Dermis microvascular lymphatic vessel endothelial cell (primary cell): ENCODE data around the gene NR6A1. TPM values are rescaled to one million over a fixed set of nuclear protein-coding genes. Genes with fewer than 3 reads are reported as not detected.

Experiments used
- DNase-seq, 2 donors: peaks; one replicate each; pipeline versions ENCODE4 v3.0.0 to v3.0.0-alpha.2; 2010; ENCODE audit warnings: low read depth in 2 of 2
- total RNA-seq: library from RNA; depleted of rRNA; stranded (reverse); fragments of >200 nt; gene quantifications from 2 replicates; pipeline ENCODE4 v1.2.1, GENCODE V29; 2014

NR6A1 gene
- 0.77 and 1.4 TPM in 2 replicates for total RNA-seq

GRCh38 chr9:124771021-124771866 is at the start of gene NR6A1:
TSS of gene NR6A1 (minus strand) at chr9:124771311.
- peak; percentile 93 to 96 for DNase-seq

- DNase-seq: peak; percentile 40 to 67
Observed at GRCh38 chr9:124818431-124819281, 47.5 kb upstream of the NR6A1 start.

- no peak for DNase-seq
Observed at GRCh38 chr9:124815601-124816000, 44.5 kb upstream of the NR6A1 start.

- no peak for DNase-seq
Observed at GRCh38 chr9:124814164-124814535, 43.0 kb upstream of the NR6A1 start.

GRCh38 chr9:124813501-124814163 is 42.5 kb upstream of the NR6A1 start:
- no peak for DNase-seq

- no peak for DNase-seq
Observed at GRCh38 chr9:124813041-124813440, 41.9 kb upstream of the NR6A1 start.

- DNase-seq: peak in 1 of 2 donors; percentile 47
Observed at GRCh38 chr9:124812441-124812876, 41.3 kb upstream of the NR6A1 start.

GRCh38 chr9:124810663-124811355 is 39.7 kb upstream of the NR6A1 start:
- DNase-seq: peak in 1 of 2 donors; percentile 40

- DNase-seq: no peak
Observed at GRCh38 chr9:124809741-124810500, 38.8 kb upstream of the NR6A1 start.

GRCh38 chr9:124809211-124809610 is 38.1 kb upstream of the NR6A1 start:
- DNase-seq: no peak

GRCh38 chr9:124808246-124808956 is 37.3 kb upstream of the NR6A1 start:
- DNase-seq: no peak

- no peak for DNase-seq
Observed at GRCh38 chr9:124805186-124805585, 34.1 kb upstream of the NR6A1 start.

- DNase-seq: no peak
Observed at GRCh38 chr9:124803911-124804310, 32.8 kb upstream of the NR6A1 start.

GRCh38 chr9:124802426-124802825 is 31.3 kb upstream of the NR6A1 start:
- DNase-seq: no peak

GRCh38 chr9:124801356-124801755 is 30.2 kb upstream of the NR6A1 start:
- no peak for DNase-seq

GRCh38 chr9:124800306-124801259 is 29.5 kb upstream of the NR6A1 start:
- DNase-seq: peak; percentile 68 to 79

- no peak for DNase-seq
Observed at GRCh38 chr9:124799274-124800006, 28.3 kb upstream of the NR6A1 start.
